ENCODE results near the gene DUSP9. TPM values are rescaled to one million over a fixed set of nuclear protein-coding genes. Genes with fewer than 3 reads are reported as not detected.
"Not testable (repeated sequence)": the region's sequence is repeated elsewhere in the genome, so short reads cannot be mapped to it uniquely, and the experiment has no call there.

Gene DUSP9
- total RNA-seq, 1 donor from 2014 or later, result not detected

- Mint-ChIP-seq H3K36me3 (ENCODE audit: low read depth) (peaks cover 39% of the 10 kb centered on the region), H3K4me3 (no peak overlapping the region), H3K27me3 (no peaks in the 10 kb centered on the region), H3K27ac (no peak overlapping the region), H3K4me1 (no peaks in the 10 kb centered on the region), H3K9me3 (no peaks in the 10 kb centered on the region)
- CTCF ChIA-PET, result no interaction called here
- ATAC-seq (ENCODE audit: low read depth) (no peak), DNase-seq (no peak)
- intact Hi-C loops (cut with micrococcal nuclease), result no loop called here
- POLR2A ChIA-PET, result no interaction called here
- TF ChIP-seq CTCF (IDR thresholded peaks at IDR 0.05), result no peak
Measured at GRCh38 chrX:153696100-153696499, 49.1 kb downstream of the DUSP9 start.

- H3K9me3 Mint-ChIP-seq; DNase-seq; H3K4me3 Mint-ChIP-seq; intact Hi-C loops (cut with micrococcal nuclease); POLR2A ChIA-PET; H3K27ac Mint-ChIP-seq; H3K4me1 Mint-ChIP-seq; H3K27me3 Mint-ChIP-seq; CTCF ChIA-PET; ATAC-seq (ENCODE audit: low read depth): not testable (repeated sequence)
- H3K36me3 Mint-ChIP-seq (ENCODE audit: low read depth), result peaks cover 41% of the 10 kb centered on the region
Measured at GRCh38 chrX:153696538-153696937, 49.5 kb downstream of the DUSP9 start.

GRCh38 chrX:153696986-153697722 is 50.2 kb downstream of the DUSP9 start:
- H3K9me3 Mint-ChIP-seq; DNase-seq; H3K4me3 Mint-ChIP-seq; ATAC-seq (ENCODE audit: low read depth); POLR2A ChIA-PET; H3K27me3 Mint-ChIP-seq; H3K4me1 Mint-ChIP-seq; H3K27ac Mint-ChIP-seq; CTCF ChIA-PET; intact Hi-C loops (cut with micrococcal nuclease): not testable (repeated sequence)
- peaks cover 44% of the 10 kb centered on the region for H3K36me3 Mint-ChIP-seq (ENCODE audit: low read depth)

GRCh38 chrX:153697924-153698865 is 51.2 kb downstream of the DUSP9 start:
- Mint-ChIP-seq H3K4me1 (no peaks in the 10 kb centered on the region), H3K36me3 (ENCODE audit: low read depth) (peaks cover 46% of the 10 kb centered on the region), H3K27me3 (no peaks in the 10 kb centered on the region), H3K9me3 (no peaks in the 10 kb centered on the region), H3K4me3 (no peak overlapping the region), H3K27ac (no peak overlapping the region)
- CTCF ChIA-PET, result no interaction called here
- ATAC-seq (ENCODE audit: low read depth) (no peak), DNase-seq (no peak)
- no peak for TF ChIP-seq CTCF (IDR thresholded peaks at IDR 0.05)
- POLR2A ChIA-PET, result no interaction called here
- intact Hi-C loops (cut with micrococcal nuclease), result no loop called here

GRCh38 chrX:153699210-153699783 is 52.3 kb downstream of the DUSP9 start:
- H3K36me3 Mint-ChIP-seq (ENCODE audit: low read depth), result peaks cover 50% of the 10 kb centered on the region
- ATAC-seq (ENCODE audit: low read depth); DNase-seq; H3K27me3 Mint-ChIP-seq; intact Hi-C loops (cut with micrococcal nuclease); H3K27ac Mint-ChIP-seq; POLR2A ChIA-PET; H3K9me3 Mint-ChIP-seq; CTCF ChIA-PET; H3K4me3 Mint-ChIP-seq; H3K4me1 Mint-ChIP-seq: not testable (repeated sequence)

GRCh38 chrX:153699784-153700371 is 52.9 kb downstream of the DUSP9 start:
- H3K9me3 Mint-ChIP-seq; ATAC-seq (ENCODE audit: low read depth); intact Hi-C loops (cut with micrococcal nuclease); H3K4me3 Mint-ChIP-seq; H3K4me1 Mint-ChIP-seq; CTCF ChIA-PET; DNase-seq; H3K27ac Mint-ChIP-seq; POLR2A ChIA-PET; H3K27me3 Mint-ChIP-seq: not testable (repeated sequence)
- peaks cover 55% of the 10 kb centered on the region for H3K36me3 Mint-ChIP-seq (ENCODE audit: low read depth)
